Stomach (tissue), 19 donors: ENCODE results near the gene OGG1. TPM values are rescaled to one million over a fixed set of nuclear protein-coding genes. Genes with fewer than 3 reads are reported as not detected.

Experiments used
- DNase-seq, 2 donors: peaks; one replicate each; pipeline versions ENCODE4 v3.0.0 to v3.0.0-alpha.2; 2013 to 2019
- H3K27ac ChIP-seq, 5 donors: fragments of 200-600 bp in 4 of 5; sonication (generic) in 4 of 5; one replicate each; pipeline ENCODE4 v1.5.1; 2013 to 2019; ENCODE audit warnings: mild to moderate bottlenecking in 1 of 5, moderate library complexity in 1 of 5
- H3K27me3 ChIP-seq, 3 donors: fragments of 200-600 bp; sonication (generic); one replicate each; pipeline ENCODE4 v1.5.1; 2017 to 2019; ENCODE audit warnings: mixed run types in 1 of 3
- H3K36me3 ChIP-seq, 4 donors: fragments of 200-600 bp; sonication (generic); 1 replicate in 3 of 4; 2 replicates in 1 of 4; pipeline ENCODE4 v1.5.1; 2016 to 2019
- H3K4me1 ChIP-seq, 4 donors: fragments of 200-600 bp; sonication (generic); one replicate each; pipeline ENCODE4 v1.5.1; 2016 to 2019
- H3K4me3 ChIP-seq, 4 donors: fragments of 200-600 bp; sonication (generic) in 3 of 4; one replicate each; pipeline ENCODE4 v1.5.1; 2016 to 2019; ENCODE audit warnings: mild to moderate bottlenecking in 1 of 4
- H3K9me3 ChIP-seq, 4 donors: fragments of 200-600 bp; sonication (generic); one replicate each; pipeline ENCODE4 v1.5.1; 2016 to 2019
- EP300 ChIP-seq: sonication (generic); formaldehyde crosslinking; IDR thresholded peaks from one replicate; pipeline ENCODE4 v1.6.1; 2017; ENCODE audit warnings: antibody characterized with exemption
- POLR2A ChIP-seq, 4 donors: fragments of 450-650 bp; IDR thresholded peaks; one replicate each; pipeline ENCODE4 v1.6.1; 2016; ENCODE audit warnings: antibody characterized with exemption in 4 of 4, control low read depth in 2 of 4, mild to moderate bottlenecking in 1 of 4, moderate library complexity in 1 of 4
- POLR2AphosphoS5 ChIP-seq, 3 donors: sonication (generic); formaldehyde crosslinking; IDR thresholded peaks; one replicate each; pipeline ENCODE4 v1.6.1; 2016; ENCODE audit warnings: antibody characterized with exemption in 3 of 3
- WGBS, 5 donors: extraction: QIAGEN DNeasy Blood & Tissue Kit in 3 of 5; methylation state at CpG; one replicate each; pipeline versions ENCODE4 v1.1.5 to v1.1.7; 2013 to 2018; 5-methylcytosine and 5-hydroxymethylcytosine counted together
- intact Hi-C: fragments of 100-400 bp; cut with DNase I; formaldehyde crosslinking; loops from one replicate; pipeline ENCODE4 v1.15.1; 2023; ENCODE audit warnings: low total_unique reads
- long read RNA-seq, 10 donors: transcript quantifications; one replicate each; lab custom pipeline, GENCODE V29; 2026
- polyA plus RNA-seq, 3 donors: library from polyadenylated mRNA; stranded (reverse); fragments of 200-250 nt; gene quantifications; one replicate each; pipeline ENCODE4 v1.2.3, GENCODE V29; 2013
- total RNA-seq, 5 donors: library from RNA; depleted of rRNA; stranded (reverse); fragments of >200 nt; gene quantifications; one replicate each; pipeline versions ENCODE4 v1.1.0 to v1.2.3, GENCODE V29; 2014 to 2016
- TF ChIP-seq, protein P1 (sequence below), 7 experiments: fragments of 450-650 bp in 4 of 7; fragments of 200-600 bp in 3 of 7; sonication (generic) in 3 of 7; IDR thresholded peaks; one replicate each; pipeline ENCODE4 v1.5.1; 2016 to 2019; ENCODE audit warnings: antibody characterized with exemption in 7 of 7, control low read depth in 2 of 7, mild to moderate bottlenecking in 1 of 7
- donor health status: healthy with polysubstance abuse.
- donor health status: Bipolar disorder and iron deficiency.
- donor health status: healthy.

The OGG1 gene
- total RNA-seq (10 to 100 TPM in 4 of 5 donors, 1 to 10 TPM in 1; 7.6 to 54.5 (median 22.0) TPM), polyA plus RNA-seq (10 to 100 TPM; 12.4 to 20.0 (median 15.1) TPM)
- long read RNA-seq, donor 1, full-length matches to known transcripts: 14 of 14 reads
- long read RNA-seq, donor 1, partial matches to known transcripts: 0 of 14 reads
- long read RNA-seq, donor 1, other reads (novel, unspliced or antisense): 0 of 14 reads
- long read RNA-seq, donor 2, full-length matches to known transcripts: 22 of 37 reads
- long read RNA-seq, donor 2, partial matches to known transcripts: 6 of 37 reads
- long read RNA-seq, donor 2, other reads (novel, unspliced or antisense): 9 of 37 reads
- long read RNA-seq, donor 3, full-length matches to known transcripts: 14 of 14 reads
- long read RNA-seq, donor 3, partial matches to known transcripts: 0 of 14 reads
- long read RNA-seq, donor 3, other reads (novel, unspliced or antisense): 0 of 14 reads
- long read RNA-seq, donor 4, full-length matches to known transcripts: 3 of 3 reads
- long read RNA-seq, donor 4, partial matches to known transcripts: 0 of 3 reads
- long read RNA-seq, donor 4, other reads (novel, unspliced or antisense): 0 of 3 reads
- long read RNA-seq, donor 5, full-length matches to known transcripts: 17 of 17 reads
- long read RNA-seq, donor 5, partial matches to known transcripts: 0 of 17 reads
- long read RNA-seq, donor 5, other reads (novel, unspliced or antisense): 0 of 17 reads
- long read RNA-seq, donor 6: 0 reads
- long read RNA-seq, donor 7, full-length matches to known transcripts: 19 of 43 reads
- long read RNA-seq, donor 7, partial matches to known transcripts: 5 of 43 reads
- long read RNA-seq, donor 7, other reads (novel, unspliced or antisense): 19 of 43 reads
- long read RNA-seq, donor 8, full-length matches to known transcripts: 23 of 23 reads
- long read RNA-seq, donor 8, partial matches to known transcripts: 0 of 23 reads
- long read RNA-seq, donor 8, other reads (novel, unspliced or antisense): 0 of 23 reads
- long read RNA-seq, donor 9, full-length matches to known transcripts: 18 of 18 reads
- long read RNA-seq, donor 9, partial matches to known transcripts: 0 of 18 reads
- long read RNA-seq, donor 9, other reads (novel, unspliced or antisense): 0 of 18 reads
- long read RNA-seq, donor 10, full-length matches to known transcripts: 14 of 47 reads
- long read RNA-seq, donor 10, partial matches to known transcripts: 25 of 47 reads
- long read RNA-seq, donor 10, other reads (novel, unspliced or antisense): 8 of 47 reads

DNA sequence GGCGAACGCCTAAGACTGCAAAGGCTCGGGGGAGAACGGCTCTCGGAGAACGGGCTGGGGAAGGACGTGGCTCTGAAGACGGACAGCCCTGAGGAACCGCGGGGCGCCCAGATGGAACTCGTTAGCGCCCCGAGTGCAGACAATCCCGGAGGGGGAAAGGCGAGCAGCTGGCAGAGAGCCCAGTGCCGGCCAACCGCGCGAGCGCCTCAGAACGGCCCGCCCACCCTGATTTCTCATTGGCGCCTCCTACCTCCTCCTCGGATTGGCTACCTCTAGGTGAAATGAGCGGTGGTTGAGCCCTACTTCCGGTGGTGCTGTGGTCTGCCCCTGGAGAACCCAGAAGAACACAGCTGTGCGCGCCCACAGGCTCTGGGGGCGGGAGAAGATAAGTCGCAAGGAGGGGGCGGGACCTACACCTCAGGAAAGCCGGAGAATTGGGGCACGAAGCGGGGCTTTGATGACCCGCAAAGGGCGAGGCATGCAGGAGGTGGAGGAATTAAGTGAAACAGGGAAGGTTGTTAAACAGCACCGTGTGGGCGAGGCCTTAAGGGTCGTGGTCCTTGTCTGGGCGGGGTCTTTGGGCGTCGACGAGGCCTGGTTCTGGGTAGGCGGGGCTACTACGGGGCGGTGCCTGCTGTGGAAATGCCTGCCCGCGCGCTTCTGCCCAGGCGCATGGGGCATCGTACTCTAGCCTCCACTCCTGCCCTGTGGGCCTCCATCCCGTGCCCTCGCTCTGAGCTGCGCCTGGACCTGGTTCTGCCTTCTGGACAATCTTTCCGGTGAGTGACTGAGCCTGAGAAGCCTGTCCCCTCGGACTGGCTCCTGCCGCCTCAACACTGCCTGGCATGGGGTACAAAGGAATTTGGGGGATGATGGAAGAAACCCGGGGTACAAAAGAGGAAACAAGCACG, at the start of gene OGG1:
Gene OGG1, plus strand, starts transcription at position 308 of the 911 bp plus-strand sequence. Its CDS starts 335 bp downstream, at position 643.
- TF ChIP-seq EP300 (no peak), POLR2AphosphoS5 (IDR thresholded peaks at IDR 0.05) (peak; percentile 49 to 91 (median 57)), POLR2A (IDR thresholded peaks at IDR 0.05) (no peak)
- TF ChIP-seq, protein P1, sequence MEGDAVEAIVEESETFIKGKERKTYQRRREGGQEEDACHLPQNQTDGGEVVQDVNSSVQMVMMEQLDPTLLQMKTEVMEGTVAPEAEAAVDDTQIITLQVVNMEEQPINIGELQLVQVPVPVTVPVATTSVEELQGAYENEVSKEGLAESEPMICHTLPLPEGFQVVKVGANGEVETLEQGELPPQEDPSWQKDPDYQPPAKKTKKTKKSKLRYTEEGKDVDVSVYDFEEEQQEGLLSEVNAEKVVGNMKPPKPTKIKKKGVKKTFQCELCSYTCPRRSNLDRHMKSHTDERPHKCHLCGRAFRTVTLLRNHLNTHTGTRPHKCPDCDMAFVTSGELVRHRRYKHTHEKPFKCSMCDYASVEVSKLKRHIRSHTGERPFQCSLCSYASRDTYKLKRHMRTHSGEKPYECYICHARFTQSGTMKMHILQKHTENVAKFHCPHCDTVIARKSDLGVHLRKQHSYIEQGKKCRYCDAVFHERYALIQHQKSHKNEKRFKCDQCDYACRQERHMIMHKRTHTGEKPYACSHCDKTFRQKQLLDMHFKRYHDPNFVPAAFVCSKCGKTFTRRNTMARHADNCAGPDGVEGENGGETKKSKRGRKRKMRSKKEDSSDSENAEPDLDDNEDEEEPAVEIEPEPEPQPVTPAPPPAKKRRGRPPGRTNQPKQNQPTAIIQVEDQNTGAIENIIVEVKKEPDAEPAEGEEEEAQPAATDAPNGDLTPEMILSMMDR (IDR thresholded peaks at IDR 0.05): peak in 1 of 7 experiments; percentile 17
- Histone ChIP-seq H3K27ac (peak within 1 kb of the TSS; percentile 68 to 92 (median 89)), H3K36me3 (peaks cover 39 to 71% (median 68%) of the 10 kb centered on the region in 4 donors), H3K4me1 (peaks cover 18 to 41% (median 31%) of the 10 kb centered on the region in 4 donors), H3K4me3 (peak within 1 kb of the TSS; percentile 64 to 81 (median 70)), H3K9me3 (no peaks in the 10 kb centered on the region), H3K27me3 (no peaks in the 10 kb centered on the region)
- DNase-seq: peak; percentile 98 to 99
- 0 to 1% (median 1%) methylated on average over 45 to 60 of the region's 60 CpGs for WGBS, 5 donors
- intact Hi-C loops: no loop called here

DNA sequence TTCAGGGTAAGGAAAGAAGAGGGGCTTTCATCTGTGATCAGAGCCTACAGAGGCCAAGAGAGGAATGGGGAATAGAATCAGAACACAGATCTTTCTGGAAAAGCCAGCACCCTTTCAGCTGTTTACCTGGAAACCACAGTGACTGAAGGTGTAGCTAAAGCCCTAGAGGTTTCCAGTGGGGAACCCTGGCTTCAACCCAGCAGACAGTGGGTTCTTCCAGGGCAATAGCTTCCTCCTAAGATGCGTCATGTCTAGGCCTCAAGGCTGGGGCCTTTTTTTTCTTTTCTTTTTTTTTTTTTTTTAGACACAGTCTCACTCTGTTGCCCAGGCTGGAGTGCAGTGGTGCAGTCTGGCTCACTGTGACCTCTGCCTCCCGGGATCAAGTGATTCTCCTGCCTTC, 49.2 kb upstream of the OGG1 start:
- Histone ChIP-seq H3K4me3 (no peak overlapping the region), H3K27me3 (peaks cover 6 to 27% (median 20%) of the 10 kb centered on the region in 3 donors), H3K4me1 (peaks cover 16 to 21% (median 17%) of the 10 kb centered on the region in 4 donors), H3K9me3 (no peaks in the 10 kb centered on the region), H3K36me3 (peaks cover 15 to 77% (median 76%) of the 10 kb centered on the region in 4 donors), H3K27ac (no peak overlapping the region)
- no peak for DNase-seq
- 81 to 90% (median 88%) methylated on average over 2 of the region's 2 CpGs for WGBS, 5 donors
- intact Hi-C loops: no loop called here
- TF ChIP-seq EP300: no peak
- no peak for TF ChIP-seq POLR2AphosphoS5 (IDR thresholded peaks at IDR 0.05)
- no peak for TF ChIP-seq POLR2A (IDR thresholded peaks at IDR 0.05)
- TF ChIP-seq, protein P1 (IDR thresholded peaks at IDR 0.05): no peak

DNA sequence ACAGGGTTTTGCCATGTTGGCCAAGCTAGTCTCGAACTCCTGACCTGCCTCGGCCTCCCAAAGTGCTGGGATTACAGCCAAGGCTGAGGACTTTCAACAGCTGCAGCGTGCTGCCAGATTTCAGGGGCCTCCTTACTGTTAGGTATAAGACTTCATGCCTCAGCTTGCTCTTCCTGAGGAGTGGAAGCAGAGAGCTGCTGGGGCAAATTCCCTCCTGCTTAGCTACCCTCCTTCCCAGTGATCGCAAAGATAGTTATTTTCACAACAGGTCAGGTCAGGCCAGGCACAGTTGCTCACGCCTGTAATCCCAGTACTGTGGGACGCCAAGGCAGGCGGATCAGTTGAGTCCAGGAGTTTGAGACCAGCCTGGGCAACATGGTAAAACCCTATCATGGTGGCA, 48.7 kb upstream of the OGG1 start:
- no peaks in the 10 kb centered on the region for H3K9me3 ChIP-seq
- H3K4me3 ChIP-seq: no peak overlapping the region
- H3K27me3 ChIP-seq: peaks cover 6 to 31% (median 20%) of the 10 kb centered on the region in 3 donors
- peaks cover 16 to 21% (median 17%) of the 10 kb centered on the region in 4 donors for H3K4me1 ChIP-seq
- H3K27ac ChIP-seq: no peak overlapping the region
- no peak for TF ChIP-seq EP300
- no peak for TF ChIP-seq POLR2A (IDR thresholded peaks at IDR 0.05)
- TF ChIP-seq, protein P1 (IDR thresholded peaks at IDR 0.05): no peak
- TF ChIP-seq POLR2AphosphoS5 (IDR thresholded peaks at IDR 0.05): no peak
- H3K36me3 ChIP-seq: peaks cover 15 to 73% (median 71%) of the 10 kb centered on the region in 4 donors
- DNase-seq: no peak
- WGBS, 5 donors: 90 to 96% (median 93%) methylated on average over 7 of the region's 7 CpGs
- intact Hi-C loops: no loop called here
